IPS-20b (cell line): ENCODE measurements around the gene DLG1.

Experiments
- H3K27ac ChIP-seq: one replicate; pipeline ENCODE4 v1.5.1; 2013; ENCODE audit warnings: low read length
- H3K27me3 ChIP-seq: 2 replicates; pipeline ENCODE4 v1.6.1; 2013; ENCODE audit warnings: mild to moderate bottlenecking, low read length, inconsistent platforms; ENCODE audit not compliant: insufficient read depth
- H3K36me3 ChIP-seq: 2 replicates; pipeline ENCODE4 v1.6.1; 2013; ENCODE audit warnings: low read depth, mild to moderate bottlenecking, inconsistent platforms, low read length, moderate library complexity; ENCODE audit not compliant: insufficient read depth
- H3K4me1 ChIP-seq: 2 replicates; pipeline ENCODE4 v1.6.1; 2013; ENCODE audit warnings: mild to moderate bottlenecking, control low read depth, inconsistent platforms, low read length, moderate library complexity; ENCODE audit not compliant: insufficient read depth
- H3K4me3 ChIP-seq: 2 replicates; pipeline ENCODE4 v1.5.1; 2013; ENCODE audit warnings: mild to moderate bottlenecking, low read length, inconsistent platforms
- H3K9ac ChIP-seq: 2 replicates; pipeline ENCODE4 v1.6.1; 2013; ENCODE audit warnings: low read depth, mild to moderate bottlenecking, inconsistent platforms, low read length, moderate library complexity
- H3K9me3 ChIP-seq: 2 replicates; pipeline ENCODE4 v1.6.1; 2013; ENCODE audit warnings: mild to moderate bottlenecking, low read depth, low read length, inconsistent platforms; ENCODE audit not compliant: insufficient read depth

The DLG1 gene

DNA sequence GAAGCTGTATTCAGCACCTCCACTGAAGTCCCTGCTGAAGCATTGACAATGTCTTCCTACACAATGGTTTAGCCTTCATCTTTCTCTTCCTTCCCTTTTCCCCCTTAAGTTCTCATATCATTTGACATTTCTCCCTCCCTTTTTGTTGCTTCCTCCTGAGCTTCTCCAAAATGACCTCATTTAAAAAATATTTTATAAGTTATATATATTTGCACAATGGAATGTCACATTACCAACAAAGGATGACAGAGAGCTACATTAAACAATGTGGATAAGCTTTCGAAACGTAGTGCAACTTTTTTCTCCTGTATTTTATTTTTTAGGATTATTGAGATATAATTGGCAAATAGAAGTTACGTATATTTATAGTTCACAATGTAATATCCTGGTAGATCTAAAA, 13.2 kb upstream of the DLG1 start:
- Histone ChIP-seq H3K27me3 (no peaks in the 10 kb centered on the region), H3K4me1 (peaks cover 12% of the 10 kb centered on the region), H3K9me3 (no peaks in the 10 kb centered on the region), H3K36me3 (no peaks in the 10 kb centered on the region), H3K27ac (no peak overlapping the region), H3K9ac (no peak overlapping the region), H3K4me3 (no peak overlapping the region)

DNA sequence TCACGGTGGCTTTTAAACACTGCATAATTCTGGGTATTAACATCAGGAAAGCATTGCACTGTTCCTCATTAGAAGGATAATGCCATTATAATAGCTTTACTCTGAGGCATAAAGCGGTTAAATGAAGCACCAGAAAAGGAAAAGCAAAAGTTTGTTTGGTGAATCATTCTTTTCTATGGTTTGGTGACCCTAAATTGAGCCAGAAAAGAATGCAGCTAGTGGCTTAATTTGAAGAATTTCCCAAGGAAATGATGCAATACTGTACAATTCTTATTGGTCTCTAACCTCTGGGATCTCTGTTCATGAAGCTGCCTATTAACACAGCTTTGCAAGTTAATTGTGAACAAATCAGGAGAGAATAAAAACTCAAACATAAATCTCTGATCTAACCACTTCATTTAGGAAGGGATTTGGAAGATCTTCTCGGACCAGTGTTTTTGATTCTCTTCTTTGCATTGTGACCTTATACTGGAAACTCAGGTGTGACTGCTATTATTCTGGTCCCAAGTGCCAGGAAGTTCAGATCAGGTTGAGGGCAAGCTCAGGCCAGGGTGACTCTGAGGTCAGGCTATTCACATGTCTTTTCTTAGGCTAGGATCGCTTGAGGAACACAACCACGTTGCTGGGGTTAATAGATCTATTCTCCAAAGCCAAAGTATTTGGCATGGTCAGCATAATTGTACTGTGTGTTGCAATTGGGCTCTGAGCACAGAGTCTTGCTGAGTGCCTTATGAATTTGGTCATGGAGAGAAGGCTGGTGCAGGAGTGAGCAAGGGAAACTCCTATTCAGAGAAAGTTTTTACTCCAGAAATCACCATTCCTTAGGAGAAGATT, 11.3 kb upstream of the DLG1 start:
- Histone ChIP-seq H3K27me3 (no peaks in the 10 kb centered on the region), H3K27ac (no peak overlapping the region), H3K4me1 (peaks cover 15% of the 10 kb centered on the region), H3K4me3 (no peak overlapping the region), H3K36me3 (no peaks in the 10 kb centered on the region), H3K9ac (no peak overlapping the region), H3K9me3 (no peaks in the 10 kb centered on the region)

DNA sequence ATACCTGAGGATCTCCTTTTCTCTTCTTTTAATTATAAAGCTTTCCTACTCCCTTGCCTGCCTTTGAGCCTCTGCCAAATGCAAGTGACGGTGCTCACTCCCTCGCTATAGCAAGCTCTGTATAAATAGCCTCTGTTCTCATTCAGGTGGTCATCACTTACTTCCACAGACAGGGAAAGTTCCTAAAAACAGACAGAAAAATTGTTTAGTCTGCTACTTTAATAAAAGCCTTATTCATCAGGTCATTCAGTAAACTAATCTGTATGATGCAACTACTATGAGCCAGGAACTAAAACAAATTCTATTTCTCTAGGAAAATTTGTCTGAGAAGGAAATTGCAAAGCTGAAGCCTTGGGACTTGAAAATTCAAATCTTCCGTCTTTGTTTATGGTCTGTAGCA, 10.2 kb upstream of the DLG1 start:
- Histone ChIP-seq H3K9ac (no peak overlapping the region), H3K27ac (no peak overlapping the region), H3K4me3 (no peak overlapping the region)

DNA sequence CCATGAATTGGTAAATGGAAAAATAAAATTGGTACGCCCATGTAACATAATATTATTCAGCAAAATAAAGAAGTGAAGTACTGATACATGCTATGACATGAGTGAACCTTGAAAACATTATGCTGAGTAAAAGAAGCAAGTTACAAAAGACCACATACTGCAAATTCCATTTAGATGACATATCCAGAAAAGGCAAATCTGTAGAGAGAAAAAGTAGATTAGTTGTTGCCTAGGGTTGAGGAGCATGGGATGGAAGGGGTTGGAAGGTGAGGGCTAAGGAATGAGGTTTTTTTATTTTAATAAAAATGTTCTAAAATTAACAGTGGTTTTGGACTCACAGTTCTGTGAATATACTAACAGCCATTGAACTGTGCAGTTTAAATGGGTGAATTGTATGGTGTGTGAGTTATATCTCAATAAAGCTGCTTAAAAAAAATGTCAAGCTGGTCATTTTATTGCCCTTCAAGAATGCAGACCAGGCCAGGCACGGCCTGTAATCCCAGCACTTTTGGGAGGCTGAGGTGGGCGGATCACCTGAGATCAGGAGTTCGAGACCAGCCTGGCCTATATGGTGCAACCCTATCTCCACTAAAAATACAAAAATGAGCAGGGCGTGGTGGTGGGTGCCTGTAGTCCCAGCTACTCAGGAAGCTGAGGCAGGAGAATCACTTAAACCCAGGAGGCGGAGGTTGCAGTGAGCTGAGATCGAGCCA, 8.1 kb upstream of the DLG1 start:
- no peaks in the 10 kb centered on the region for H3K36me3 ChIP-seq
- no peak overlapping the region for H3K27ac ChIP-seq
- no peak overlapping the region for H3K9ac ChIP-seq
- no peak overlapping the region for H3K4me3 ChIP-seq
- H3K9me3 ChIP-seq: no peaks in the 10 kb centered on the region
- H3K4me1 ChIP-seq: peaks cover 15% of the 10 kb centered on the region
- H3K27me3 ChIP-seq: no peaks in the 10 kb centered on the region

More for the DNA sequence above, 10.2 kb upstream of the DLG1 start:
- no peaks in the 10 kb centered on the region for H3K27me3 ChIP-seq
- H3K4me1 ChIP-seq: peaks cover 15% of the 10 kb centered on the region
- no peaks in the 10 kb centered on the region for H3K9me3 ChIP-seq
- H3K36me3 ChIP-seq: no peaks in the 10 kb centered on the region

DNA sequence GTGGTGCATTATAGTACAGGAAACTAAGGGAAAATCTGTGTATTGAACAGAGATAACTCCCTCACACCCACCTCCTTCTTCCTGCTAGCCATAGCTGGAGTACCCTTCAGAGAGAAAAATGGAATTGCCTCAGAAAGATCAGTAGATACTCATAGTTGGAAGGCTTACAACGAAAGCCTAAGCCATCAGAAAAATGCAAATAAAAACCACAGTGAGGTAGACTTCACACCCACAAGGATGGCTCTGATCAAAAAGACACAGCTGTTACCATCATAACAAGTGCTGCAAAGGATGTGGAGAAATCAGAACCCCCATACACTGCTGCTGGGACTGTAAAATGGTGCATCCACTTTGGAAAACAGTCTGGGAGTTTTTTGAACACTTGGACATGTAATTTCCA, 7.4 kb upstream of the DLG1 start:
- Histone ChIP-seq H3K9ac (no peak overlapping the region), H3K36me3 (no peaks in the 10 kb centered on the region), H3K27me3 (no peaks in the 10 kb centered on the region), H3K4me3 (no peak overlapping the region), H3K4me1 (peaks cover 15% of the 10 kb centered on the region), H3K9me3 (no peaks in the 10 kb centered on the region), H3K27ac (no peak overlapping the region)

DNA sequence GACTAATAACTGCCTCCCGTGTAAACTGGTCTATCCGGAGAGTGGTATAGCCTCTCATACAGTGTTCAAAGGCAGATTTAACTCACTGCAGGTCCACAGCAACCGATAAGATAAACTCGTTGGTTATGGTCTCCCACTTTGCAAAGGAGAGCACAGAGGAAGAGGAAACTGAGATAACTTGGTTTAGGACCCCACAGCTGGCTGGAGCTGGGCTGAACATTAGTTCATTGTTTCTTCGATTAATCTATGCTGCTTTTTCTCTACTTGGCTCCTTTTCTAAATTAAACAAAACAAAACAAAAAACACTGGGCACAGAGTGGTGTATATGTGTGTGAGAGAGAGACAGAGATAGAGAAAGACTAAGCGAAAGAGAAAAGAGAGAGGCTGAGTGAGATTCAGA, 5.0 kb upstream of the DLG1 start:
- H3K9me3 ChIP-seq: no peaks in the 10 kb centered on the region
- no peak overlapping the region for H3K4me3 ChIP-seq
- peaks cover 12% of the 10 kb centered on the region for H3K4me1 ChIP-seq
- H3K9ac ChIP-seq: no peak overlapping the region
- H3K27ac ChIP-seq: no peak overlapping the region
- H3K36me3 ChIP-seq: no peaks in the 10 kb centered on the region
- peaks cover 13% of the 10 kb centered on the region; the same call in 1 of the 2 replicates for H3K27me3 ChIP-seq

DNA sequence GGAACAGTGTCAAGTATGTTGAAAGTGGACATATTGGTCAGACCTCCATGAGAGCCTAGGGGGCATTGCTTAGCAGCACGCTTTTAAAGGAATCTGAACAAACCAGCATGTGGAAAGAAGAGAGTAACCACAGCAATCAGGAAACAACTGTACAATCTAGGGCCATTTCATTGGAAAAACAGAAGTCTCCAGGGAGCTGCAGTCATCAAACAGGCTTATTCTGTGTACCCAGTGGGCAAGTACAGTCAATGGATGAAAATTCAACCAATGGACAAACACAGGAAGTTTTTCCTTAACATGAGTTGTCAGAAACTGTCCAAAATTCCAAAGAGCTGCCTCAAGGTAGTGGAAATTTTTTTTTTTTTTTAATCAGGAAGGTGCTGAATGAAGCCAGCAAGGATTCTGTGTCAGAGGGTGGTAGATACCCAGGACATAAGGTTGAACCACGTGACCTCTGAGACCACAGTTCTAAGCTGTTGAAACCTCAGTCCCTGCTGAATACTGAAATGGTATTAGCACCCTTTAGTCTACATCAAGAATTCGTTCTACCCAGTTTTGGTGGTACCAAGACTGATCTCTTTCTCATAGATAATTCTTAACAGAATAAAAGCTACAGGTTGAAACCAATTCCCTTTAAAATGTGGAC, 4.4 kb upstream of the DLG1 start:
- Histone ChIP-seq H3K36me3 (no peaks in the 10 kb centered on the region), H3K27ac (no peak overlapping the region), H3K27me3 (peaks cover 13% of the 10 kb centered on the region; the same call in 1 of the 2 replicates), H3K4me1 (peaks cover 11% of the 10 kb centered on the region), H3K4me3 (no peak overlapping the region), H3K9ac (no peak overlapping the region), H3K9me3 (no peaks in the 10 kb centered on the region)

DNA sequence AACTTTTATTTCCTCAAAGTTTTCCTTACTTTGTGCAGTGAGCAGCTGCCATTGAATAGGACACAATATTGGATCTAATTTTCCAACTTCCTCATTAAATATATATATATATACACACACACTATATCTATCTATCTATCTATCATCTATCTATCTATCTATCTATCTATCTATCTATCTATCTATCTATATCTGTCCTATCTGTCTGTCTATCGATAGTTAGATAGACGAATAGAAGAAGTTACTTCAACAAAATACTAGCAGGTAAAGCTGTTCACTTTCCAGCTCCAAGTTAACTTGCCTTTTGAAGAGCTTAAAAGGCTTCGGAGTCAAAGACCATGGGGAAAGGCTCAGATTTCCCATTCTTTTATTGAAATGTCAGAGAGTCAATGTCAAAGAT, 3.6 kb upstream of the DLG1 start:
- Histone ChIP-seq H3K9me3 (no peaks in the 10 kb centered on the region), H3K9ac (no peak overlapping the region), H3K27me3 (peaks cover 13% of the 10 kb centered on the region; the same call in 1 of the 2 replicates), H3K4me3 (no peak overlapping the region), H3K36me3 (no peaks in the 10 kb centered on the region), H3K27ac (no peak overlapping the region), H3K4me1 (peaks cover 11% of the 10 kb centered on the region)

DNA sequence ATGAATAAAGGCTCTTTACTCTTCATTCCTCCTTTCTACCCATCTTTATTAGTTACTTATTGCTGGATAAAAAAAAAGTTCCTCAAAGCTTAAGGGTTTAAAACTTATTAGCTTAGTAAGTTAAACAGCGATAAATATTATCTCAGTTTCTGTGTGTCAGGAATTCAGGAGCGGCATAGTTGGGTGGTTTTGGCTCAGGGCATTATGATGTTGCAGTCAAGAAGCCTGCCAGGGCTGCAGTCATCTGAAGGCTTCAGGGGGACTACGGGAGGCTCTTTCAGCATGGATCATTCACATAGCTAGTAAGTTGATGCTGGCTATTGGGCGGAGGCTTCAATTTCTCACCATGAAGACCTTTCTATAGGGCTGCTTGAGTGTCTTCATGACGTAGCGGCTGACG, 1.9 kb upstream of the DLG1 start:
- H3K9ac ChIP-seq: no peak overlapping the region
- no peak overlapping the region for H3K4me3 ChIP-seq
- peaks cover 11% of the 10 kb centered on the region for H3K36me3 ChIP-seq
- peaks cover 13% of the 10 kb centered on the region; the same call in 1 of the 2 replicates for H3K27me3 ChIP-seq
- peaks cover 13% of the 10 kb centered on the region for H3K4me1 ChIP-seq
- H3K27ac ChIP-seq: no peak overlapping the region
- H3K9me3 ChIP-seq: no peaks in the 10 kb centered on the region

DNA sequence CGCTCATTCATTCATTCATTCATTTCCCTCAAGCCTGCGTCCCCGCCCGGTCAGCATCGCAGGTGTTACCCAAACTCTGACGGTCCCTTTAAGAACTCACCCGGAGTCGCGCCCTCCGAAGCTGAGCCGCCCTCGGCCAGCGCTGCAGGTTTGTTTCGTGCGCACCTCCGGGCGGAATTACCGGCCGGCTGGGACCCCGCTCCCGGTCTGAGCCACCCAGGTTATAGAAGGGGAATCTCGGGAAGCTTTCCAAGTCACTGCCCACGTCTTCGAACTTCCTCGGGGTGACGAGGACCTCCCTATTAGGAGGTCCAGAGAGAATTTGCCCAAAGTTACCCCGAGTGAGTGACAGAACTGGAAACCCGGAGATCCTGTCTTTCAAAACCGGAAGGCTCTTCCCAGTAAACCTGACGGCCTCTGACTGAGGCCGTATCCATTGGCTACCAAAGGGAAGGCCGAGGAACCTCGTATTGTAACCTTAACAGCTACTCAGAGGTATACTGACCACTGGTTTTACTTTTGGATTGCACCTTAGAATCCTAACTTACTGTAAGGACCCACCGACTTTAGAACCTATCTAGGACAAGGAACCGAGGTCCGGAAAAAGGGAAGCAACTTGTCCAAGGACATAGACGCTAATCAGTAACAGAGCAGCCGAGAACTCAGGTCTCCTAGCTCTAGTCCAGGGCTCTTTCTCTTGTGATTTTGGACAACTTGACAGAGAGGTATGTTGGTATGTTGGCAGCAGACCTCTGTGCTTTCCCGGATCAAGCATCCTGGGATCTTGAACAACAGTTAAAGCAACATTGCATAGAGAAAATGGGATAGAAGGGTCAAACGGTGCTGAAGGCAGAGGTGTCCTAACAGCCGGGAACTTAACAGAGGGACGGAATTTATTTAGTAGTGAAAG, 788 bp upstream of the DLG1 start:
- Histone ChIP-seq H3K27me3 (peaks cover 13% of the 10 kb centered on the region; the same call in 1 of the 2 replicates), H3K9me3 (no peaks in the 10 kb centered on the region), H3K4me1 (peaks cover 13% of the 10 kb centered on the region), H3K36me3 (peaks cover 21% of the 10 kb centered on the region), H3K9ac (peak overlapping the region; percentile 95; the same call in 1 of the 2 replicates), H3K27ac (peak overlapping the region; percentile 85), H3K4me3 (peak overlapping the region; percentile 99)
